ELR (cell line): ENCODE results near the gene TEX2.
"Not testable (repeated sequence)": the region's sequence is repeated elsewhere in the genome, so short reads cannot be mapped to it uniquely, and the experiment has no call there.

ENCODE experiments used
- DNase-seq: peaks from one replicate; pipeline ENCODE4 v3.0.0-alpha.2; 2015; ENCODE audit warnings: low read depth

Gene TEX2

DNA sequence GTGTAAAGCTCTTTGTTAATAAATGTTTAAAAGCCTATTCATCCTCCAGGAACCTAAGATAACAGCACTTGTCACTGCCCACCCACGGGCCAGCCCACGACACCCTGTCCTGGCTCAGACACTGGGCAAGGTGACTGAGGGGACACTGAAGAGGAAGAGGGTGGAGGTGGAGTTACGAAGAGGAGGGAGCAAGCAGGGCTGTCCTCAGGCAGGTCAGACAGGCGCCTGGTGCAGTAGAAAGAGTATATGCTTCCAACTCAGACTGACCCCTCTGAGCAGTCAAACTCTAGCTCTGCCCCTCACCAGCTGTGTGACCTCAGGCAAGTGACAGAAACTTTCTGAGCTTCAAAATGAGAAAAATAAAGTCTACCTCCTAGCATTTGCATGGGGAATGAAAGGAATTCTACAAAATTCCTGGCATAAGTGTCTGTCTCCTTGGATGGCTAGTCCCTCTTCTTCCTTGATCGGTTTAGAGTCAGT, 22.8 kb downstream of the TEX2 start:
- DNase-seq: no peak

DNA sequence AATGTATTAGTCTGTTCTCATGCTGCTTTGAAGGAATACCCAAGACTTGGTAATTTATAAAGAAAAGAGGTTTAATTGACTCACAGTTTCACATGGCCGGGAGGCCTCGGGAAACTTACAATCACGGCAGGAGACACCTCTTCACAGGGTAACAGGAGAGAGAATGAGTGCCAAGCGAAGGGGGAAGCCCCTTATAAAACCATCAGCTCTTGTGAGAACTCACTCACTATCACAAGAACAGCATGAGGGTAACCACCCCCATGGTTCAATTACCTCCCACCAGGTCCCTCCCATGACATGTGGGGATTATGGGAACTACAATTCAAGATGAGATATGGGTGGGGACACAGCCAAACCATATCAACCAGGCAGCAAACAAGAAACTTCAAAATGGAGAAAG, 24.6 kb downstream of the TEX2 start:
- DNase-seq: not testable (repeated sequence)

DNA sequence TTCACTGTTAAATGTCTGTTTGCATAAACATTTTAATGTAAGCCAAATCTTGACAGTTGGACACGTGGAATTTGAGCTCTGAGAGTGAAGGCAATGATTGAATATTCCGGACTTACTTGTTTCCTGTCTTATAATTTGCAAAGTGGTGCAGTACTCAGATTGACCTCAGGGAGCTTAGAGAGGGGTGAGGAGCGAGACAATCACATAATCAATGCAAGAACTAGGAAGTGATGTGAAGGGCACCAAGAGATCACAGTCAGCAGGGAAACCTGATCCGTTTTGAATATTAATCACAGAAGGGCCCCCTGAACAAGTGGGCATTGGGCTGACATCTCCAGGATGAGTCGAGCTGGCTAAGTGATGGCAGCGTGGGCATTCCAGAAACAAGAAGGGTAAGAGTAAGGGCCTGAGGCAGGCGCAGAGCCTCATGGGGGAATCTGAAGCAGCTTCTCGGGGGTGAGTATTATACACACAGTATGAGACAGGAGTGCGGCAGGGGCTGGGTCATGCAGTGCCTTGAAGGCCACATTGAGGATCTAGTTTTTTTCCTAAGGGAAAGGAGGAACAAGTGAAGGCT, 26.1 kb downstream of the TEX2 start:
- DNase-seq: peak; percentile 65

DNA sequence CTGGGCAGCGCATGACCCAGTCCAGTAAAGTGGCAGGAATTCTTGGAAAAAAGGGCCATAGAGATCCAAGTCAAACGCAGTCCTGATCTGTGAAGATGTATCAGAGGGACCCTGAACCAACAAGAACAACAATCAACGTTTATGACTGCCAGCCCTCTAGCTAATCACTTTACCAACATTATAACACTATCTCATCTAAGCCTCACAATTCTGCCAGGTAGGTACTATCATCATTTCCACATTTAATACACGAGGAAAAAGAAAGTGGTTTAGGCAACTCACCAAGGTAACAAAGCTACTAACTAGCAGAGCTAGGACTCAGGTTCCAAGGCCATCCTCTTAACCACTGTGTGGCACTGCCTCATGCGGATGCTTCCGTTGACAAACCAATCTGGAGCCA, 28.1 kb downstream of the TEX2 start:
- DNase-seq: no peak

DNA sequence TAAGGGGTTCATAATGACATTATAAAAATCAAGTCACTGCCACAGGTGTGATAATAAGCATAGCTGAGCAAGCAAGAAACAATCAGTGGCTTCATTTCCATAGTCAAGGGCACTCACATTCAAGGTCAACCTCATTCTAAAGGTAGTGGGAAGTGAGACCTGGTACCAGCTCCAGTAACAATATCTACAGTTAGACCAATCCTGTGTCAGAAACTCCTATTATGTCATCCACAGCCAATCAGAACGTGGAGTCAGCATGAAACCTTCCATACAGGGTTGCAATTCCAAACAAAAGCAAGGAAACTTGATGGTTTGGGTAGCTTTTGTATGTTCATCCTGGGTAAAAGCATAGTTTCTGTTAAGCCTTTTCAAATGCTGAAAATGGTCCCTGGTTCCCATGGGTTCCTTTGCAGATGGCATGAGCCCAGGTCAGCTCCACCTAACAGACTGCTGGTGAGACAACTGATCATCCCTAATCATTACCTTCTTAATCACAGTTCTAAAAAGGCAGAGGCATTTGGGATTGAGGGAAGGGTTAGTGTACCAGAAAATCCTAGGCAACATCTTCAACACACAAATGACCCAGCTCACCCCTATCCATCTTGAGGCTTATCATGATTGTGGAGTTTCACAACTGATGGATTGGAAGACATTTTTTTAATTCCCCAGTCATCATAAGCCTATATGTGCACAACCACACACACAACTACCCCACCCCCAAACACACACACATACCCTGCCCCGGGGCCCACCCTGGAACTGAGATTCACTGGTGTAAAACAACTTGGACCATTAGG, 30.4 kb downstream of the TEX2 start:
- no peak for DNase-seq

DNA sequence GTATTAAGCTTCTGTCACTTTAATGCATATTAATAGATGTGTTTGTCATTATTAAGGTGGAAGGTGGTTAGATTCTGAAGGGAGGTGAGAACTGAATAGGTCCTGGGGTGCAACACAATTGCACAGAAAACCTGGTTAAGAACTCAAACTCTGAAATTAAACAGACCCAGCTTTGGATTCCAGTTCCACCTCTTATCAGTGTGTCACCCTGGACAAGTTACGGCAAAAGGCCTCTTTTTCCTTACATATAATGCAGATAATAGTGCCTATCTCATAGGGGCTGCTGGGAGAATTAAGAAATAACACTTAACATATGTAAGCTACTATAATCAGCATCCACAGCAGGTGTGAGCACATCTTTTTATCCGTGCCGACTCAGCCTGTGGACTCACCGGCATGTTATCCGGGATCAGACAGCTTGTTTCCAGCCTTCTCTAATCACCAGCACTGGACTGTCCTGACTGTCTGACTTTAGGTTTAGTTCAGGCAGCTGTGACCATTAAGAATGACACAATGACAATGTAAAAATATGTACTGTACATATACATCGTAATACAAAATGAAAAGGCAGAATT, 31.4 kb downstream of the TEX2 start:
- DNase-seq: no peak

DNA sequence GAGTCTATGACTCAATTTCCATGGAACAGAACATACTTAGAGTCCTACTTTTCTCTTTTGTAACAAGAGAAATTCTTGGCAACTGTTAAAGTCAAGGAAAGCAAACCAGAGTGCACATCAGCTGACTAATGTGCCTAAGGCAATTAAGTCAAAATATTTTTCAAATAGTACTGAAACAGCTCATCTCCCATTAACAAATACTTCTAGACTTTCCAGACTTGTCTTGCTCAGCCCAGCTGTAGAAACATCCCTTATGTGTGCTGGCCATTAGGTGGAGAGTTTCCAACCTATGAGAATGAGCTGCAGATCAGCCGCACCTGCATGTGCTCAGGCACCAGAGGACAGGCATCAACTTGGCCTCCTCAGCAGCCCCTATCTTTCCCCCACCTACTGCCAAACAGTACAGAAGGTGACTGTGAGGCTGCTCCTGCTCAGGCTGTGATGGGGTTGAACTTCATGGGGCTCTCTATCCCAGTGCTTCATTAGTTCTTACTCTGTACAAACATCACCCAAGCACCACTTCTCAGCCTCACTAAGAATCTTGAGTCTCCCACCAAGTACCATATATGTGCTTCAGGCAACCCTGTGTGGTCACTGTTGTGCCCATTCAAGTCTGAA, 32.2 kb downstream of the TEX2 start:
- DNase-seq: peak; percentile 98

DNA sequence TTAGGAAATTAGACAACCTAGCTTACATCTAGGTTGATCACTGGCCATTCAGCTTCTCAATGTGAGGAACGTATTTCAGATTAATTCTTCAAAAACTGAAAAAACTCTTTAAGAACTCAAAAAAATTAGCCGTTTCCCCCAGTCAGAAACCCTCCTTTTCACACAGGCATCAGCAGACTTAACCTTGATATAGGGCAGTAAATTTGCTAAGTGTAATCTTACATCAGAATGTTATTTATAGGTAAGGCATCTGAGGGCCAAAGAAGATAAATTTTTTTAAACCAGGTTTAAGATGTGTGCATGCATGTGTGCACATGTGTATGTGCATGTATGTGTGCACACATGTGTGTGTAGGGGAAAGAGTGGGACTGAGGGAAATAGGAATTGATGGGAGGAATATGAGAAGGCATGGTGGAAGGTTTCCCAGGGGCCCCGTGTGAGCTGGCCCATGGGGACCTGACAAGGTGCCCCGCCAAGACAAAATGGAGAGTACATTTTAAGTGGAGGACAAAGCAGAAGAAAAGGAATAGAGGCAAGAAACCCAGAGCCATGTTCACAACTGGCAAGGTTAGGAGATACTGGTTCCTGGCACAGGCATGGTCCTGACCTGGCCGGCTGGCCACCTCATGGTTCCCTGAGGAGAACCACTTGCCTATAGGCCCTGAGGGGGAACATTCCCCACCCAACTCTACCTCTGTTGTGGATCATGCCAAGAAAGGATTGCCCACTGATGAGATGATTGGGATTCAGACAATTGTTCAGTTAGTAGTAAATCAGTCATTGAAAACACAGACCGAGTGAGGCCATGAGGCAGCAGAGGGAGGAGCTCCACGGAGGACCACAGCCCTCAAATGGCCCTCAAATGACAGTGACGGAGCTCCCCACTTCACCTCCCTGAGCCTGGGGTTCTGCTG, 33.0 kb downstream of the TEX2 start:
- DNase-seq: no peak

DNA sequence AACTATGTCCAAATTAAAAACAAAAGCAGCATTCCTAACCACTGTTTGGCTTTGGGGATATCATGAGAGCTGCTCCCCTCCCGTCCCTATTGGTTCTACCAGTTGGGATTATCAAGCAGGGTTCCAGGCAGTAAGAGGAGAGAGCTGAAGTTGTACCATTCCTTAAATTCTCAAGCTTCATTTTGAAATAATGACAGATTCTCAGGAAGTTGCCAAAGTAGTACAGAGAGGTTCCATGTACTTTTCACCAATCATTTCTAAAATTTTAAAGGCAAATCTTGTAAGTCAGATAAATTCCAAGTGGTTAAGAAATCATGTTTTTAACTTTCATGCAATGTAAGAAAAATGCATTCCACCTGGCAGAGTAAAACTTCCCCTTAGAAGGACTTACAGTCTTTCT, 36.9 kb downstream of the TEX2 start:
- DNase-seq: no peak

DNA sequence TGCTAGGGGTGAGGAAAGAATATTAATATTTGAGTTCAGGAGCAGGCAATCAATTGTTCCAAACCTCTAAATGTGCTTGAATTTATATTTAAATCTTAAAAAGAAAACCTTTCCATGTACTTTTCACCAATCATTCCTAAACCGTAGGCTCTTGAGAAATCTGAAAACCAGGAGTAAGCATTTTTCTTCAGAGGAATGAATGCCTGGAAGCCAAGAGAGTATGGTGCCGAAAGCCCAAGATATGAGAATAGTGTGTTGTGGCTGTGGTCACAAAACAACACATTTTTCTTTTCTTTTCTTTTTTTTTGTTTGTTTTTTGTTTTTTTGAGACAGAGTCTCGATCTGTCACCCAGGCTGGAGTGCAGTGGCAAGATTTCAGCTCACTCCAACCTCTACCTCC, 37.6 kb downstream of the TEX2 start:
- no peak for DNase-seq

DNA sequence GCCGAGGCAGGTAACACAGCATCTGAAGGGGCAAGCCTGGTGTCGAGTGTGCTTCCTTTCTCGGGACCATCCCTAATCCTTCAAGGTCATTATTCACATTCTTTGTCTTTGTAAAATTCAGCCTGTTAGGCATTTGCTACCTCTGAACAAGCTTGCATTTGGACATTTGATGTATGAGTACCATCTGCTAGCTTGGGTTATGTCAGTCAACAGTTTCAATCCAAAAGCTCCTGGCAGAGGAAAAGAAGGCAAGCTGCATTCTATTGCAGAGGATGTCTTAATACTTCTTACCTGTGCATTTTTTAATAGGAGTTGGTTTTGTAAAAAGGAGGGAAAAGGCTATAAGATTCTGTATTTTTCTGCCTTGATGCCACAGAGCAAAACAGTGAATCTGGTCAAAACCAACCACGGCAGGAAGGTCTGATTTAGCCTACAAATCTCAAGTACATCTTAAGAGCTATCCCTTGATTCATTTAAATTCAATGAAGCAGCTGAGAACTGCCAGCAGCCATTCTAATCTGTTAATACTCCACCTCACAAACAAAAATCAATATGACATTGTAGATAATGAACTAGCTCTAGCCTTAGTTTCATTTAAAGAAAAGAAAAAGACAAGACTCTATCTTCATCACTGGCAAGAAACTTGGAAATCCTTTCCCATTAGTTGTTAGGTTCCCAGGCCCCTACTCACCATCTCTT, 39.0 kb downstream of the TEX2 start:
- no peak for DNase-seq

DNA sequence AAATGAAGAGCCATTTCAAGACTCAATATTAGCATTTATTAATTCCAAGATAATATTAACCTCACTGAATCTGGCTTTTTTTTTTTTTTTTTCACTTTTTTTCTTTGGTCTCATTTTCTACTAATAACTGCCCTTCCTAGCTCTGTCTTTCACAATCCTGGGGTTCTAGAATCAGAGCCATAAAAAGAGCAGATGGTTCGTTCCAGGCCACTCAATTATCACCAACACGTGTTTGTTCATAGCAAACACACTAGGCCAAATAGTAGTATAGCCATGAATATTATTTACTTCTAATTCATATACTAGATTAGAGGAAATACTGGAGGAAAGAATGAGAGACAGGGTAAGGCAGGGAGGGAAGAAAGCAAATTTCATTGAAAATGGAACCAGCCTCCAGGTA, 39.8 kb downstream of the TEX2 start:
- no peak for DNase-seq

DNA sequence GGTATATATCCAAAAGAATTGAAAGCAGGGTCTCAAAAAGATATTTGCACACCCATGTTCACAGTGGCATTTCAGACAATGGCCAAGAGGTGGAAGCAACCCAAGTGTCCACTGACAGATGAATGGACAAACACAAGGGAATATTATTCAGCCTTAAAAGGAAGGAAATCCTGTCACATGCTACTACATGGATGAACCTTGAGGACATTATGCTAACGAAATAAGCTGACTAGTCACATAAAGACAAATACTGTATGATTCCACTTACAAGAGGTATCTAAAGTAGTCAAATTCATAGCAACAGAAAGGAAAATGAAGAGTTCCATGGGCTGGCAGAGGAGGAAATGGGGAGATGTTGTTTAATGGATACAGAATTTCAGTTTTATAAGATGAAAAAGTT, 41.4 kb downstream of the TEX2 start:
- no peak for DNase-seq

DNA sequence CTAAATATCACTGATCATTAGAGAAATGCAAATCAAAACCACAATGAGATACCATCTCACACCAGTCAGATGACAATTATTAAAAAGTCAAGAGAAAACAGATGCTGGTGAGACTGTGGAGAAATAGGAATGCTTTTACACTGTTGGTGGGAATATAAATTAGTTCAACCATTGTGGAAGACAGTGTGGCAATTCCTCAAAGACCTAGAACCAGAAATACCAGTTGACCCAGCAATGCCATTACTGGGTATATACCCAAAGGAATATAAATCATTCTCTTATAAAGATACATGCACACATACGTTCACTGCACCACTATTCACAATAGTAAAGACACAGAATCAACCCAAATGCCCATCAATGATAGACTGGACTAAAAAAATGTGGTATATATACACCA, 42.5 kb downstream of the TEX2 start:
- not testable (repeated sequence) for DNase-seq

DNA sequence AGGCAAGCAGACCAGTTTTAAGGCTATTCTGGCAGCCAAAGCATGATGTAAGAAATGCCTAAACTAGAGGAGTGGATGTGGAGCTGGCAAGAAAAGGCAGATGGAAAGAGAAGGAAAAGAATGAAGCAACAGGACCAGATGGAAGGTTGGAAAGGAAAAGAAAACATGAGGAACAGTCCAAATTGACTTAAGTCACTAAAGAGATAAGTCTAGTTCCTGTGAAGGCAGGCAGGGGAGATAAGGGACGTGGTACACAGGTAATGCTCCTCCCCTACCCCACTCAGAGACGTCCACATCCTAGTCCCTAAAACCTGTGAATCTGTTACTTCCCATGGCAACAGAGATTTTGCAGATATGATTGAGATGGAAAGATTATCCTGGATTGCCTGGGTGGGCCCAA, 43.5 kb downstream of the TEX2 start:
- DNase-seq: no peak

DNA sequence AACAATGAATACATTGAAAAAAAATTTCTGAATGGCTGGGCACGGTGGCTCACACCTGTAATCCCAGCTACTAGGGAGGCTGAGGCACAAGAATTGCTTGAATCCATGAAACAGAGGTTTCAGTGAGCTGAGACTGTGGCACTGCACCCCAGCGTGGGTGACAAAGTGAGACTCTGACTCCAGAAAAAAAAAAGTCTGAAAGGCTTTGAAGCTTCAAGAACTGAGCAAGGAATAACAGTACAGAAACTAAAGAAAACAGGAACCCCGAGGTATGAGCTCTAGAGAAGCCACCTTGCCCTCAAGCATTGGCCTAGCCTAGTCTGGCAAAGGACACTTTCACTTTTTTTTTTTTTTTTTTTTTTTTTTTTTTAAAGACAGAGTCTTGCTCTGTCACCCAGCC, 45.0 kb downstream of the TEX2 start:
- DNase-seq: no peak

DNA sequence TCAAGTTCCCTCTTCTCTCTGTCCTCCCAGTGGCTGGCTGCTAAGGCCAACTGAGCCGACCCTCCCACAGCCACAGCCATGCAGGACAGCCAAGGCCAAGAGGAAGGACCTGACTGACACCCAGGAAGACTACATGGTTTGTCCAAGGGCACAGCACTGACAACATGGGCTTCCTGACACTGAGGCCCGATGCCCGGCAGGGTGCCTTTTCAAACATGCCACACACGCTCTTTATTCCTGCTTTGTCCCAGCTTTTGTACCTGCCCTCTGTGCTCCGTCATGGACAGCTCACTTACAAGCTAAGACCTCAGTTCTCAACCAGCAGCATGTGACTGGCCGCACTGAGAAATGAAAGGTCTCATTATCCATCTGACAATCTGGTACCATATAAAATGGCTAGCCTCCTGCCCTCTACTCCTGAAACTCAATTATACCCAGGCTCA, 45.8 kb downstream of the TEX2 start:
- DNase-seq: no peak

DNA sequence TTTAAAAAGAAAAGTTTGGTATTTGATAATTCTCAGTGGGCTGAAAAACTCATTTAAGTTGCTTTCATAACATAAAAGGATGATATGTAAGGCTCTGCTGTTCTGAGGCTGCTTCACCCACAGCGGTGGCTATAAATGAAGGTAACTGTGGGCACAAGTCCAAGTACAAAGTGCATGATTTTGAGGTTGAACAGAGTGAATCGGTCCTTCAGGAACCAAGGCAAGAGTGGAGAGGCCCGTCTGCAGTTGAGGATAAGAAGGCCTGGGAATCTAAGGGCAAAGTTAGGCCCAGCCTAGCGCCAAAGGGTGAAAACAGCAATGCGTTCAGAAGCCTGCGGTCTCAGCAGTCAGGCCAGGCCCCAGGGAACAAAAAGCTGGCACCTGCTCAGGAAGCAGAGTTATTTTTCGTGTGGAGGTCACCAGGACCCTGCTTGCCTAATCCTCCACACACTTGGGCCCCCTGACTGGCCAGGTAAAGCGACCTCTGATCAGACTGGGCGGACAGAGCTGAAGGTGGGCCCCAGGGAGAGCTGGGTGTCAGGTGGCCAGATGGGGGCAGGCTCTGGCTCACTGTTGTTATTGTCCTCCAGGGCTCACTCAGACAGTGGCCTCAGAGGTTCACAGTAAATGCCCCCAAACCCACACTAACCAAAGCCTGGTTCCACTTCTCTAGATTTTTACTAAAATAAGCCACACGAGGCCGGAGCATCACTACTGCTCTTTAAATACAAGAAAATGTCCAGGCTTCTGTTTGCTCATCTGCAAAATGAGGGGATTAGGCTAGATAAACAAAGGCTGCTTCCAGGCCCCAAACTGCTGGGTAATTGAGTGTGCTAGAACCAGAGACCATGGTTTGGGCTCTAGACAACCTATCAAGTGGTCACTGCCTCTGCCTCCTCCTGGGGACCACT, 46.5 kb downstream of the TEX2 start:
- DNase-seq: peak; percentile 15

DNA sequence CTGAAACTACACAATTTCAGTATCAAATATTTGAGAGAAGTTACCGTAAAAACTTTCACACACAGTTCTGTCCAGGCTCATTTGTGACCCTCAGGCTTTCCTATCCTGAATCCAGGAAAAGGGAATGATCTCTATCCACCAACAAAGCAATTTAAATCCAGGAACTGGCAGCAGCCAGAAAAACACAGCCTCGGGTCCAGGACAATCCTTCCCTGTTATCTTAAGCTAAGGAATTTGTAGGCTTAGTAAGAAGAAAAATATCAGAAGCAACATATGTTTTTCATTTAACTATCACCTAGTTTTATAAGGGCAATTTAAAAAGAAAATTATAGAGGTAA, 47.1 kb downstream of the TEX2 start:
- DNase-seq: no peak

DNA sequence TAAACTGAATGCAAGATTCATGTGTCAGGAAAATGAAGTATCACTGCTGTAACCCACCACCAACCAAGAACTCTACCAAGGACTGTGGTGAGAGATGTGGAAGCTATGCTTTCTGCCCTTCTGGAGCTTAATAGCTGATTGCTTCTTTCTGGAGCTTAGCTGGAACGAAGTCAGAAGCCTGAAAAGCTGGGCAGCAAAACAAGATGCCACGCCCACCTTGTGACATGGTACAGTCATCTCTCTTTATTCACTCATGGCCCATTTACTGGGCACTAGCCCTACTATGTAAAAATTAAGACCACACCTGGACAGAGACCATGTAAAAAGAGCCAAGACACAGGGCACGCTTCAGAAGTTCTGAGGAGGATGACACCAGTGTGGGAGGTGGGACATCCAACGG, 48.1 kb downstream of the TEX2 start:
- no peak for DNase-seq
